ENCODE results near the gene SERPINE3.

Gene SERPINE3

GRCh38 chr13:51329606-51330005 lies 9.9 kb upstream of the SERPINE3 start:
- DNase-seq: no peak

DNA sequence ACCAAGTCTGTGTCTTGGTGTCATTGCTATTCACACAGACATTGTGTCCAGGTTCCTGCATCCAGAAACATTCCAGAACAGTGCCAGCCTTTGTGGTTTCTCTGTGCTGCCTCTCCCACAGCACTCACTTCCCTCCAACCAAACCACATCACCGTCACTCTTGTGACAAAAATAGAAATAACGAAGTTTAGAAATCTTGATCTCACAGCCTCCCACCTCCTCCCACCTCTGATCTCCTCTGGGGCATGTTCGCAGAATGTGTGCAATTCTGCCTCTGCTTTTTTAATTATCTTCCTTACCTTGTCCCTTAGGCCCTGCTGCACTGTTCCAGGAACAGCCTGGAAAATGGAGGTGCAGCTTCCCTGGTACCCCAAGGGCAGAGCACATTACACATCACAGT lies 8.7 kb upstream of the SERPINE3 start:
- peak; percentile 59 for DNase-seq

GRCh38 chr13:51331354-51331861 lies 8.1 kb upstream of the SERPINE3 start:
- DNase-seq: no peak

DNA sequence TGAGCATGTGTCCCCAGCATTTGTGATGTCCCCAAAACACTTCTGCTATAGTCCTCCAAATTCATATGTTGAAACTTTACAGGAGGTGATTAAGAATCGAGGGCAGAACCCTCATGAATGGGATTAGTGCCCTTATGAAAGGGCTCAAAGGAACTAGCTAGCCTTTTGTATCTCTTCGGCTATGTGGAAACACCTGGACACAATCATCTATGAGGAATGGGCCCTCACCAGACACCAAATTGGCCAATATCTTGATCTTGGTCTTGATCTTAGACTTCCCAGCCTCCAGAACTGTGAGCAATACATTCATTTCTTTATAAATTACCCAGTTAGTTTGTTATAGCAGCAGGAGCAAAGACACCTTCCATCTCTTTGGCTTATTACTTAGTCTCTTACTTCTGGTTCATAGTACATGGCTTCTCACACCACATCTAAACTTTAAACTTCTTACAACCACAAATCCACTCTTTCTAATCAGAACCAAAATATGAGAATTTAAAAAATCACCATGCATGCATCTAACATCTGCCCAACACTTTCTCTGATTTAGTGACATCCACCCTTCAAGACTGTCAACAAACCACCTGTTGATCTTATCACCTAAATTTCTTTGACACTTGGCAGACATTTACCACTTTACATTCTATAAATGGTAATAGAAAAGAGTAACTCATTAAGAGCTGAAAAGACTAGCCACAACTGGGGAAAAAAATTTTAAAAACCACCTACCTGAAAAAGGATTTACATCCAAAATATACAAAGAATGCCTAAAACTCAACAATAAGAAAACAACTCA lies 6.7 kb upstream of the SERPINE3 start:
- no peak for DNase-seq

DNA sequence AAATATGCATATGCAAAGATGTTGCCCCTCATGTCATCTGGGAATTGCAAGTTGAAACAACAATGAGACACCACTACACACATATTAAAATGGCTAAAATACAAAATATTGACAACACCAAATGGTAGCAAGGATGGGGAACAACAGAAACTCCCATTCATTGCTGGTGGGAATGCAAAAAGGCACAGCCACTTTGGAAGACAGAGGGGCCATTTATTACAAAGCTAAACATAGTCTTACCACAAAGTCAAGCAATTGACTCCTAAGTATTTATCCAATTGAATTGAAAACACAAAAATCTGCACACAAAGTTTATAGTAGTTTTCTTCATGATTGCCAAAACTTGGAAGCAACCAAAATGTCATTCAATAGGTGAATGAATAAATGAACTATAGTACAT lies 6.1 kb upstream of the SERPINE3 start:
- no peak for DNase-seq

DNA sequence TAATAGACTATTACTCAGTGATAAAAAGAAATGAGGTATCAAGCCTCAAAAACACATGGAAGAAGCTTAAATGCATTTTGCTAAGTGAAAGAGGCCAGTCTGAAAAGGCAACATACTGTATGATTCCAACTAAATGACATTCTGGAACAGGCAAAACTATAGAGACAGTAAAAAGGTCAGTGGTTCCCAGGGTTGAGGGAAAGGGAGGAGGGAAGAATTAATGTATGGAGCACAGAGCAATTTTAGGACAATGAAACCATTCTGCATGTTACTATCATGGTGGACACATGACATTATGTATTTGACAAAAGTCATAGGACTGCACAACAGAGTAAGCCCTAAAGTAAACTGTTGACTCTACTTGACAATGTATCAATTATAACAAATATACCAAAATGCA lies 5.7 kb upstream of the SERPINE3 start:
- no peak for DNase-seq

GRCh38 chr13:51336746-51337145 lies 2.7 kb upstream of the SERPINE3 start:
- no peak for DNase-seq

DNA sequence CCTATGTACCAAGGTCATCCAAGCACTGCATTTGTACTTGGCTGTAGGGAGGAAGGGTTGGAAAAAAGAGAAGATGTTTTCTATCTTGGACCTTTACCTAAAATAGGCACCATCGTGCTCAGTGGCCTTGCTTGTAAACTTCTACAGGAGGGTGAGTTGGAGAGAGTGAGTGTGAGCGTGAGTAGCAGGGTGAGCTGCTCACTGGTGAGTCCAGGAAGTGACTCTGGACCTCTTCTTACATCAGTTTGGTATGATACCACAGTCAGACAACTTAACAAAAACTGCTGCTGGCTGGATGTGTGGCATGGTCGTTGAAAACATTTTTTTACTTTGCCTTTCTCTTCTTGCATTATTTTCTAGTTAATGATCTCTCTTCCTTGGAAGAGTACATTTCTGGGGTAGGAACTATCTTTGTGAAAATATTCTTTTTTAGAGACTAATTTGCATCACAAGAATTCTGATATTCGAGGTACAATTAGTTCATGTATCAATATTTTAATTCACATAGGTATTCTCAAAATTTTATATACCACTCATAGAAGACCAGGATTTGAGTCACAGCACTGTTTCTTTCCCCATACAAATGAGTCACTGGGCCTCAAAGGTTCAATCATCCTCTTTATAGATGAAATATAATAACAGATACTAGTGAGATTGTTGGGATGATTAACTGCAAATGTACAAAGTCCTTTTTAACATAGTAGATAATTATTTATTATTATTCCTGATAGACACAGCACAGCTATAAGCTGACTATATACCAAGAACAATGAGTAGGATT lies 651 bp downstream of the SERPINE3 start:
- DNase-seq: no peak

DNA sequence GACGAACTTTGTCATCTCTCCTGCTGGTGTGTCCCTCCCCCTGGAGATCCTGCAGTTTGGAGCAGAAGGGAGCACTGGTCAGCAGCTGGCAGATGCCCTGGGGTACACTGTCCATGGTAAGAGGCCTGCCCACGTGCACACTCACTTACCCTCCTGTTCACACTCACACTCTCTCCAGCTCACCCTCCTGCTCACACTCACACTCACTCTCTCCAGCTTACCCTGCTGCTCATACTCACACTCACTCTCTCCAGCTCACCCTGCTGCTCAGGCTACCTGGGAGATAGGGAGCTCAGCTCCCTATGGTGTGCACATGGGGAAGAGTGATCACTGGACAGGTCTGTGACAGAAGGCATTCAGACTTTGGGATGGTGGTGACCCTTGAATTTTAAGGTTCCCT lies 1.7 kb downstream of the SERPINE3 start:
- DNase-seq: no peak

GRCh38 chr13:51341791-51342190 lies 2.3 kb downstream of the SERPINE3 start:
- DNase-seq: no peak

GRCh38 chr13:51342706-51343105 lies 3.2 kb downstream of the SERPINE3 start:
- DNase-seq: no peak

DNA sequence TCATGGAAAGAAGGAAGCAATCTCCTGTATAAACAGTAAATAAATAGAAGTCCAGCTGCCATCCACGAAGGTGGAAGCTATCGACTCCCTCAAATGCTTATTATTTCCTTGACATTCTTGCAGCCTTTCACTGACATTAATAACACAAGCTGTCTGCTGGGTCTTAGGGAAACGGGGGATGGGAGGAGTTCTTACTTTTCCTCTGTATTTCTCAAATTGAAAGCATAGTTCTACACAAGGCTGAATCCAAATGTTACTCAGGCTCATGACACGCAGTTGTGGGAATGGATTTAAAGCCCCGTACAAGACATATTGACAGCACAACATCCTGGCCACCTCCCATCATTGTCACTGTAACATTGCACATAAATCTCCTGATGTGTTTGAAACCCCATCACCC lies 4.0 kb downstream of the SERPINE3 start:
- no peak for DNase-seq

DNA sequence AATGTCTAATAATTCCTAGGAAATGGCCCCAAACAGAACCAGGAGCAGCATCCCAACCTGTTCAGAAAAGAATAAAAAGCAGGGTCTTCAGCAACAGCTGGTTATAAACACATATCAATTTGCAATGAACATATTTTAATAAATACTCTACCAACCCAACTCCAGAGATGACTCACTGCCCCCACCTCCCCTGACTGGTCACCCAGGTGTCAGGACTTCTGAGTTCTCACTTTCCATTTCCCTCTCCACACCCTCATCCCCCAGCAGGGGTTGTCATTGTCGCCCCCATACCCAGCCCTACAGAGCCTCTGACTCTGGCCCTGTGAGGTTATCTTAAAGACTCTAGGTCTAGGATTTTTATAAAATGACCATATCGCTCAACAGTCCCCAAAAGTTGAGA lies 6.9 kb downstream of the SERPINE3 start:
- DNase-seq: no peak

DNA sequence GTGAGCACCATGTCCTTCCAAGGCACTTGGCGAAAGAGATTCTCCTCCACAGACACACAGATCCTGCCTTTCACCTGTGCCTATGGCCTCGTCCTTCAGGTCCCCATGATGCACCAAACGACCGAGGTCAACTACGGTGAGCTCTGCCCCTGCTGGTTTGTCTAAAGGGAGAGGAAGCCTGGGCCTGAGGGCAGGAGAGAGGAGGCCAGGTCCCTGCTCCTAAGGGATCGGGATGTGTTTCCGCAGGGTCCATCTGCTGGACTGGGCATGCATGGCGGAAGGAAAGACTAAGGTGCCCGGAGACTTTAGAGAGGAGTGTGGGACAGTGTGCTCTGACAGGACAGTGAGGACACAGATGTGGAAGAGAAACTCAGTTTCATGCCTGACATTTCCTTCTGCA lies 7.6 kb downstream of the SERPINE3 start:
- no peak for DNase-seq

DNA sequence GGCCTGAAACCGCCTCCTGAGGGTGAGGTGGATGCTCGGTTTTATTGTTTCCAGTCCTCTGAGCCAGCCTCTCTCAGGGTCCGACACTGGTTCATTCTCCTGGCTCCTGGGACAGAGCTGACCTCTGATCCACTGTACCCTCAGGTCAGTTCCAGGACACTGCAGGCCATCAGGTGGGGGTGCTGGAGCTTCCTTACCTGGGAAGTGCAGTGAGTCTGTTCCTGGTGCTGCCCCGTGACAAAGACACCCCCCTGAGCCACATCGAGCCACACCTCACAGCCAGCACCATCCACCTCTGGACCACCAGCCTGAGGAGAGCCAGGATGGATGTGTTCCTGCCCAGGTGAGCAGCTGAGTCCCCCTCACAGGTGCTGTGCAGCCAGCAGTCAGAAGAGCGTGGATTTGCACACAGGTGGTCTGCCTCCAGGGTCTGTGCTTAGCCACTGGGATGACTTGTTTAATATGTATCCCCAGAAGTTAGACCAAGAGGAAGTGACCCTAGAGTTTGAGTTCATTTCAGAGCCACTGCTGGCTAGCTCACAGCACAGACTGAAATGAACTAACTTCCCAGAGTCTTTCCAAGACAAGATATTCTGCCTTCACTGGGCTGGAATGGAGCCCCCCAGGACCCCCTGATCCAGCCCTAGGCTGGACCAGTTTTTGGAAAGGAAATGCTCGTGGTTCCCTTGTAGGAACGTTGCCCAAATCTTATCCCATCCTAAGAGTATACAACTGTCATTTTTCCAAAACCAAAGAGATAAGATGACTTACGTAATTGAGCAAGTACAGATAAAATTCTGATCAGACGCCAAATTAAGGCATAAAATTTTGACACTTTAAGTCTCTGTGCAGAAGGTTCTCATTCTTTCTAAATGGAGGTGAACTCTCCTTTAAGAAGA lies 8.8 kb downstream of the SERPINE3 start:
- no peak for DNase-seq

GRCh38 chr13:51349016-51349415 lies 9.5 kb downstream of the SERPINE3 start:
- no peak for DNase-seq

- DNase-seq: no peak
Observed at GRCh38 chr13:51355217-51355616, 15.7 kb downstream of the SERPINE3 start.

- DNase-seq: no peak
Observed at GRCh38 chr13:51357928-51358595, 18.6 kb downstream of the SERPINE3 start.

DNA sequence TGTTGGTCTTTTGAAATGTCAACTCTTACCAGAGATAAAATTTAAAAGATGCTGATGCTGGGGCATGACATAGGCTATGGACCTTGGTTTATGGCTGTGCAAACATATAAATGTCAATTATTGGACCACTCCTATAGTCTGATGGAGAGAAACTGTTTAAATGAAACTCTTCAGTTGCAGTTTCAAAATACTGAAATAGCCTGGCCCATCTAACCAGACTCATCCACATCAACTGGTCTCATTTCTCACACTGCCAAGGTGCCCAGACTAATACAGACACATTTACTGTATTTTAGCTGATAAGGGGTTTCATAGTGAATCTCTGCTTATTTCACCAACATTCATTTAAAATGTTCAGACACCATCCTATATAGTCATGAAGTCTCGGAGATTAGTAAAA lies 19.9 kb downstream of the SERPINE3 start:
- DNase-seq: no peak

DNA sequence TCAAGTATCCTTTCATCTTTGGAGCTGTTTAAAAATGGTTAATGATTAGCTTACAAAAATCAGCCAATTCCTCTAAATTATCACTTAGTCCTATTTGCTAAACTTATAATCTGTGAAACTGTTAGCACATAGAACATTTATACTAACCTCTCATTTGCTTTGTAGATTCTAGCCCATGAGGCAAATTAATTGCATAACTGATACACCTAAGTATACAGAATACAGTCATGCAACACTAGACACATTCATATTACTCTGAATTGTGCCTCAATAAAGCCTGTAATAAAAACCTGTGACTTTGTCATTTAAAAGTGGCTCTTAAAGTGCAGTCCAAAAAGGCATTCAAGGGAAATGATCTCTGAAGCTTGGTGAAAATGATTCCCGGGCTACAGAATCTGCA lies 21.0 kb downstream of the SERPINE3 start:
- no peak for DNase-seq

DNA sequence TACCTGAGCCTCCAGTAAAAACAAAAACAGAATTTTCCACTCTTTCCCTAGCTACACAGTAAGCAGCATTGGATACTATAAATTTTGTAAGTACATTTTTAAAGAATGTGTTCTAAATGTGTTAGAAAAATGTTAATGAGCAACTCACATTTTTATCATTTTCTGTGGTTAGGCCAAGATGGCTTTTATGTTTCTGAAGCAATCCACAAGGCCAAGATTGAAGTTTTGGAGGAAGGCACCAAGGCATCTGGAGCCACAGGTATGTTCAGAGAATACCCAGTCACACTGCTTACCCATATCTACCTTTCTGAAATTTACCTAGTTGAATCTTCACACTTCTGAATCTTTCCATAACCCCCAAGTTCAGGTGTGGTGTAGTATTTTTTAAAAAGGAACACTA lies 21.6 kb downstream of the SERPINE3 start:
- DNase-seq: no peak

DNA sequence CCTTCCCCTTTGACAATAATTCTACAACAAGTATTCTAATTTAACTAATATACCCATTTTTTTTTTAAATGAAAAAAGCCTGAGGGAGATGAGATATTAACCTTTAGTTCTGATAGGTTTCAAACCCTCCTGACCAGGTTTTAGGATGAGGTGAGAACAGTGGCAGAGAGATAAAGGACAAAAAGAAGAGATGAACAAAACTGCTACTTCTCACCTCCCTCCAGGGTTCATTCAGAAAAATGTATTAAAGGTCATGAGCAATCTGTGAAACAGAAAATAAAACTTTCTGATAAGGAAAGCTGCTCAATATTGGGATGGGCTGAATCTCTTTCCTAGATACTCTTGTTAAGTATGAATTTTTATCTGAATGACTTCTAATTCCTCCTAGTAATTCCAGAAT lies 24.1 kb downstream of the SERPINE3 start:
- DNase-seq: no peak

All from hematopoietic multipotent progenitor cell treated with erythropoietin and hydrocortisone succinate and interleukin-3 and kit ligand, for 6 days (in vitro differentiated cells).